T47D (cell line): ENCODE results near the gene GLRX3.

ENCODE experiments used
- DNase-seq, 2 experiments: peaks; one replicate each; pipeline versions ENCODE4 v3.0.0 to v3.0.0-alpha.2; 2011 to 2012; ENCODE audit warnings: low read depth in 1 of 2, low spot score in 1 of 2
- JUND ChIP-seq: IDR thresholded peaks from 2 replicates; pipeline ENCODE4 v1.6.1; 2012; ENCODE audit warnings: low read depth
- in situ Hi-C: cut with HindIII; loops from 2 replicates; pipeline ENCODE4 v1.10.0; 2016; ENCODE audit warnings: low sequenced_read_pairs, low pct_unique_long_range_greater_than_20kb

The GLRX3 gene

DNA sequence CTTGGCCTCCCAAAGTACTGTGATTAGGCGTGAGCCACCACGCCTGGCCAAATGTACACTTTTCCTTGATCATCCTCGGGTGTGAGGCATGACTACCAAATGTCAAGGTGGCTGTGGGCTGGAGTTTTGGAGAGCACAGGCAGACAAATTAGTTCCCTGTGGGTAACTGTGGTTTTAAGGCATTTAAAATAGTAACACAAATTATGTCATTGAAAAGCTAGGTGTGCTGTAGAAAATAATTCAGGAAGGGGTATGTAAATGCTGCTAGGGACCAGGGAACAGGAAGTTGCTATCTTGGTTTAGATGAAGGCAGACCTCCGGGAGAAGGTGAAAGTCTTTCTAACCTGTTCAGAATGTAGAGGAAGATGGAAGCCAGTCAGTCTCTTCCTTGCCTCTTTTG is 9.9 kb downstream of the GLRX3 start:
- in situ Hi-C loops: no loop called here
- DNase-seq: no peak
- no peak for TF ChIP-seq JUND

DNA sequence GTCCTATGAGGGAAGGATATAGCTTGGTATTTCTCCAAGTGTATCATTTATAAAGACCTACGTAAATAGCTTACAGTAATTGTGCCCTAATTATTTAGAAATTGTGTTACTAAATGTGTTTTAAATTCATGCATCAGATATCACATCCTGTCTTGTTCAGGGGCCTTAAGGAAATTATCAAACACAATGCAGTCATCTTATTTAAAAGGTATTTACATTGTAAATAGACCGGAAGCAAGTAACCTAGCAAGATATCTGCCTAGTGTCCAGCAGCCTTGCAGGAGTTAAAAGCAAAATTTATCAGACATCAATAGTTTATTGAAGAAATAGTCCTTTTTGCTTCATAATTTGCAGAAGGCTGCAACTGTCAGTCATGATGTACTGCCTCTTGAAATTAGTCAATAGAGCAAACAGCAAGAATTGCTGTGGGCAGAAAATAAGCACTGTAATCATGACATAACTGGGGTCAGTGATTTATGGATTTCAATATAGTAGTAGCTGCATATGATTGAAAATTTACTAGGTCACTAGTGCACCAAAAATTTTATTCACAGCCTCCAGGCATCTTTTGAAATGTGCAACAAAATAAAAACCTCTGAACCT is 23.1 kb downstream of the GLRX3 start:
- in situ Hi-C loops: no loop called here
- TF ChIP-seq JUND: no peak
- no peak for DNase-seq

DNA sequence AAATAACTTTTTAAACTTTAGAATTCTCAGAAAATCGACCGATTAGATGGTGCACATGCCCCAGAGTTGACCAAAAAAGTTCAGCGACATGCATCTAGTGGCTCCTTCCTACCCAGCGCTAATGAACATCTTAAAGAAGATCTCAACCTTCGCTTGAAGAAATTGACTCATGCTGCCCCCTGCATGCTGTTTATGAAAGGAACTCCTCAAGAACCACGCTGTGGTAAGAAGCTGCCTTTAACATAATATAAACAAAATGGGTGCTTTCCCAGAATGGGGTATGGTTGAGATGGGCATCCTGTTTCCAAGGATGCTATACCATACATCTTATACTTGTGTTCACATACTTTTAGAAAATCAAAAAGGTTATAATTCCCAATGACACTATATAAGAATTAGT is 24.6 kb downstream of the GLRX3 start:
- in situ Hi-C loops: no loop called here
- no peak for DNase-seq
- no peak for TF ChIP-seq JUND

DNA sequence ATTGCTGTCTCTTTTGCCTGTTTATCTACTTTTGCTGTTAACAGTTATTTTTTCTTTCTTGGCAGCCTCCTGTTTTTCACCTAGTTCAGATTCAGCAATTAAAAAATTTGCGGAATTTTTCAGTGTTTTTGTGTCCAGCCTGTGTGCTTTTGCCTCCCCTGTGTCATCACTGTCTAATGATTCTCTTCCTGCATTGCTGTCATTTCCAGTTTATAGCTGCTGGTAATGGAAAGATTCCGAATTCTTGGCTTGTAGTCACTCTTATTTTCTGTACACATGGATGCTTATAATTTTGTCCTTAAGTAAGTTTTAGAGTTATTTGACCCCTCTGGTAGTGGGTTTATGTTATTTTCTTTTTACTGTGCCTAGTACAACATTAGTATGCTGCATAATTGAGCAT is 25.1 kb downstream of the GLRX3 start:
- no peak for TF ChIP-seq JUND

GRCh38 chr10:130167193-130167592 is 31.0 kb downstream of the GLRX3 start:
- DNase-seq: no peak
- in situ Hi-C loops: no loop called here
- no peak for TF ChIP-seq JUND

More for the DNA sequence above, 25.1 kb downstream of the GLRX3 start:
- no peak for DNase-seq
- in situ Hi-C loops: no loop called here

- in situ Hi-C loops: no loop called here
- DNase-seq: no peak
- TF ChIP-seq JUND: no peak
Observed at GRCh38 chr10:130167707-130168106, 31.5 kb downstream of the GLRX3 start.

- no peak for TF ChIP-seq JUND
- DNase-seq: no peak
- in situ Hi-C loops: no loop called here
Observed at GRCh38 chr10:130169136-130169859, 33.1 kb downstream of the GLRX3 start.

DNA sequence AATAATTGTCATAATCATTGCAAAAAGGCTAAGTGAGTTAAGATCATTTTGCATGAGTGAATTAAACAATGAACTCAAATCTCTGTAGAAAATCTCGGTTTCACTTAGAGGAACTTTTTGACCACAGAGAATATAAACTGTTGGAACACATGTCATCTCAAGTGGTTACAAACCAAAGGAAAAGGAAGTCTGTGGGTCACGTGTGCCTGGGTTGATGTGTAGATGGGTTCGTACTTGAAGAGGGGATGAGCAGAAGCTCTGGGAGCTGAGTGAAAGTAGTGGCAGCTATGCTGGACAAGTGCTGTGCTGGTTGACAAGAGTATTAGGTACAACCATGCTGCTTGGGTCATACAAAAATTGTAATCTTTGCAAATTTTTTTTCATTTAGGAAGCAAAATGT is 35.0 kb downstream of the GLRX3 start:
- TF ChIP-seq JUND: no peak
- DNase-seq: no peak
- in situ Hi-C loops: no loop called here

- no peak for DNase-seq
- in situ Hi-C loops: no loop called here
Observed at GRCh38 chr10:130174328-130174727, 38.1 kb downstream of the GLRX3 start.

DNA sequence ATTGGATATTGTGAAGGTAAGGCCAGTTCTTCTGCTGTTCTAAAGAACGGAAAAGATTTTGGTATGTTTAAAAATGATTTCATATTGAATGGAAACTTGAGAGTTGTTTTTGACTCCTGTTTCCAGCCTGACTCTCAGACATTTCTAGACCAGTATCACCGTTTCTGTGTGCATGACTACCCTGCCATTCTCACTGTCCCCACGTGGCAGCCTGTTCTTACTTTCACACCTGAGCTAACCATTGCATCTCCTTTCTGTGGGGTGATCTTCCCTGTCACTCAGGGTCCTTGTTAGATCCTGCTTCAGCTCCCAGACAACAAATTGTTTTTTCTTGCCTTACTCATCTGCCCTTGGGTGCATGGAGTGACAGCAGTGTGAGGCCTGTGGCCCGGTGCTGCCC is 38.9 kb downstream of the GLRX3 start:
- in situ Hi-C loops: no loop called here
- DNase-seq: no peak

More at GRCh38 chr10:130174328-130174727, 38.1 kb downstream of the GLRX3 start:
- no peak for TF ChIP-seq JUND

DNA sequence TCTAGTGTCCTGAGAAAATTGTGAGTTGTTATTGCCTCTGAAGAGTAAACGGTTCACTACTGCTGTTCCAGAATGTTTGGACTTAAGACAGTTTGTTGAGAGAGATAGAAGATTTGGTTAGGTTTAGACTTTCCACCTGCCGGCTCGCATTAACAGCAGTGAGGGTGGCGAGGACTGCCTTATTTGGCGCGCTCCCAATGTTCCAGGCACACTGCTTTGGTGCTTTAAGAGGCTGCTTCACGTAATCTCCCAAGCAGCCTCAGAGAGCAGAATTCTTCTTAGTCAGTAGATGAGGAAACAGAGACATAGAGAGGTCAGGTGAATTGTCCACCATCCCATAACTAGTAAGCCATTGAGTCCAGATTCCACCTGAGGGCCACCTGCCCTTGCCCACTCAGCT is 41.1 kb downstream of the GLRX3 start:
- in situ Hi-C loops: no loop called here
- TF ChIP-seq JUND: no peak
- no peak for DNase-seq

More for the DNA sequence above, 38.9 kb downstream of the GLRX3 start:
- no peak for TF ChIP-seq JUND

DNA sequence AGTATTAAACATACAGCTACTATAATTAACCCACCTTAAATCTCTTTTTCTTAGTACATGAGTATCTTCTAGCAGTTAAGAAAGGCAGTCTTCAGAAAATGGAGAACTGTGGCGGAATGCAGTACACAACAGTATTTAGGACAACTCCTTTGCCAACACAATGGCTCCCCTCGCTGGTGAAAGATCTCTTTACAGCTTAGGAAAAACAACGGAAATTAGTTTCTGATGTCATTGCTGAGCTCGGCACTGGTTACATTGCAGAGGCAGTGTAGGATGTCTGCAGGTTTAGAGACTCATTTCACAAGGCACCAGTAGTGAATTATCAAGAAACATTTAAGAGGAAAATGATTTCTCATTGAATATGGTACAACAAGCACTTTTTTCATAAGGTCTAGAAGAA is 43.4 kb downstream of the GLRX3 start:
- no peak for TF ChIP-seq JUND
- DNase-seq: peak in 1 of 2 experiments; percentile 61
- in situ Hi-C loops: no loop called here

DNA sequence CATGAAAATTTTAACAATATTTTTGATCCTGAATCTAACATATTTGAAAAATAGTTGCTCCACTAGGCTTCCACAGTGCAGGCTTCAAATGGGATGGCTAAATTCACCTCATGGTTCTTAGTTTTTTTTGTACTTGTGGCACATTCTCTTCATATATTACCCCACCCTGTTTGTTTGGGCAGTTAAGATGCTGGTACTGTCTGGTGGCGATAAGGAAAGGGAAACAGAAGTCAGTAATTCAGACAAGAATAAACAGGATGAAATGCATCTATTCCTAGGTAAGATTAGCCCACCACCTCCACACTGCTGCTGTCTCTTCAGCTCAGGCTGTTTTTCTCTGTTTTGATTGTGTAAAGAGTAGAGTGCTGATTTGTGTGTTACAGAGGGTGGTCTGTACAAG is 44.2 kb downstream of the GLRX3 start:
- TF ChIP-seq JUND: no peak
- DNase-seq: no peak
- in situ Hi-C loops: no loop called here
